GM19035 (cell line): ENCODE results near the gene SLC39A13.

Source experiments
- ATAC-seq: cut with Tn5 transposase; IDR thresholded peaks from one replicate; pipeline ENCODE4 v1.9.1; 2021; ENCODE audit not compliant: unreplicated experiment

Gene SLC39A13

DNA sequence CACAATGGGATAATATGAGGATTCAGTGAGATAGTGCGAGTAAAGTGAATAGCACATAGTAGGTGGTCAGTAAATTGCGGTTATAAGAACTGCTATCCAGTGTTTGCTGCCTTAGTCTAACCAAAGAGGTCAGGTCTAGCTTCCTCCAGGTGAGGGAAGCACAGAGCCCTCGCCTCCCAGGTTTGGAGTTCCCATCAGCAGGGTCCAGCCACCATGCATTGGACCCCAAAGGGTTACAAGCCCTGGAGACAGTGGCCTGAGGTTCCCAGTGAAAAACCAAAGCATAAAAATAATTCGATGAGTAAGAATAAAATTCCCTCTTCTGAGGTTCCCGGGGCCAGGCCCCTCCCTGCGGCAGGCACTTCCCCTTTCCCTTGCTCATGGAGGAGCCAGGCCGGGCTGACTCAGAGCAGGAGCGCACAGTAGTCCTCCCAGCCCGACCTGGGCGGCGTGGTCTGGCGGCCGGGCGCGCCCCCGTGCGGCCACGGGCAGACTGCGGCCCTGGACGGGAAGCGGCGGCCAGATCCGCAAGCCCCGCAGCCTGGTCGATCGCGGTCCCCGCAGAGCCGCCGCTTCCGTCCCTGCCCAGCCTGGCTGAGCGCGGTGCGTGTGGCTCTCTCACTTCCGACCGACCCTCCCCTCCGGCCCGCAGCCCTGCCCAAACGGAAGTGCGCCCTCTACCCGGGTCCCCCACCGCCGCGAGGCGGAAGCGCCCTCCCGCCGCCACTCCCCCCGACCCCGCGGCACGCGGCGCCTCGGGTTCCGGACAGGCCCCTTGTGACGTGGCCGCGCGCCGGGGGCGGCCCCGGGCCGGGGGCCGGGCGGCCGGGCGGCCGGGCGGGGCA lies at the start of gene SLC39A13:
TSS of gene SLC39A13 (plus strand) at position 845 of the 845 bp plus-strand sequence. CDS start 1,505 bp downstream, outside the sequence.
- ATAC-seq, result peak; percentile 82

- ATAC-seq, result no peak
Measured at GRCh38 chr11:47358731-47359051, 49.7 kb upstream of the SLC39A13 start.

DNA sequence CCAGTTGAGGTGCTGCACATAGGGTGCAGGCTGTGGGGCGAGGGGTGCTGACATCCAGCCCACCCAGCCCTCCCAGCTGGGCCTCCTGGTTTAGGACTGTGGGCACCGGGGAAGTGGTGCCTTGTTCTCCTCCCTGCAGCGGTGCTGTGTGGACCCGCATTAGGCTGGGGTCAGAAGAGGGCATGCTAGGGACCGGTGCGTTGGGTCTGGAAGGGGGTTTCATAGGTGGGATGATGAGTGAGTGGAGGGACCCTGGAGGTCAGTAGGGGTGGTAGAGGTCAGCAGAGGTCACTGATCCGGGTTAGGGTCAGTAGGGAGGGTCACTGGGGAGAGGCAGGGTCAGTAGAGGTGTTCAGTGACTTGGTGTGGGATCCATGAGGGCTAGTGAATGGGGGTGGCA lies 49.2 kb upstream of the SLC39A13 start:
- ATAC-seq, result no peak

DNA sequence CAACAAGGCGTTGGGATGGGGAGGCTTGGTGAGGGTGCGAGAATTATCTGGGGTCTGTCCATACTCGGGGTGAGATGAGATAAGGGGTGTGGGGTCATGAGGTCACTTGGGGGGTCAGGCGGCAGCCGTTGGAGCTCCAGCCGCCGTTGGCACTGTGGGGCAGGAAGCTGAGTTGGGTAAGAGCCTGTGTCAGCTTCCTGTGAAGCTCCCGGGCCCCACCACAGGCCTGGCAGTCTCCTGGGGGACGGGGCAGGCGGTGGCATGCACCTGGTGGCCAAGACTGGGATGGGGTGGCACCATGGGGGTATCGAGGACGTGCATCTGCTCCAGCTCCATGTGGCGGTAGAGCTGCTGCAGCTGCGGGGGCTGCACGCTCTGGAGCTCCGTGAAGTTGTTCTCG lies 48.8 kb upstream of the SLC39A13 start:
- ATAC-seq, result no peak

DNA sequence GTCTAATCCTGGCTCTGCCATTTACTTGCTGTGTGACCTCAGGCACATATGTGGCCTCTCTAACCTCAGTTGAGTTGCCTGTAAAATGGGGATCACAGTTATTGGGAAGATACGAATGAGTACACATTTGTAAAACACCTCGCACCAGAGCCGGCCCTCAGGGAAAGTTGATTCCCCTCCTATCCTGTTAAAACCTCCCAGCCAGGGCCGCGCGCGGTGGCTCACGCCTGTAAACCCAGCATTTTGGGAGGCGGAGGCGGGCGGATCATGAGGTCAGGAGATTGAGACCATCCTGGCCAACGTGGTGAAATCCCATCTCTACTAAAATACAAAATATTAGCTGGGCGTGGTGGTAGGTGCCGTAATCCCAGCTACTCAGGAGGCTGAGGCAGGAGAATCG lies 48.0 kb upstream of the SLC39A13 start:
- no peak for ATAC-seq

DNA sequence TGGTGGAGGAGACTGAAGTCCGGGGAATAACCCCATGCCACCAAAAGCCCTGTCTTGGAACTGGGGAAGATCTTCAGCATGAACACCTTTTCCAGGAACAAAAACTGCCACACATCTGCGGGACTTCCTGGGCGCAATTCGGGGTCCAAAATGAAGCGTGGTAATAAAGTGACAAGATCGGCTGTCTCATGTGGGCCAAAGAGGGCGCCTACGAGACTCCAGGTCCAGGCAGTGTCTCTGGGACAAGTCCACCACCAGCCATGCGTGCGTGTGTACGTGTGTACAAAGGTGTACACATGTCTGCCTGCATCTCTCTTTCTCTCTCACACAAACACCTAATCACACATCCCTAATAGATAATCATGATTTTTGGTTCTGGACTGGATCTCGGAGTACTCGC lies 47.0 kb upstream of the SLC39A13 start:
- no peak for ATAC-seq

DNA sequence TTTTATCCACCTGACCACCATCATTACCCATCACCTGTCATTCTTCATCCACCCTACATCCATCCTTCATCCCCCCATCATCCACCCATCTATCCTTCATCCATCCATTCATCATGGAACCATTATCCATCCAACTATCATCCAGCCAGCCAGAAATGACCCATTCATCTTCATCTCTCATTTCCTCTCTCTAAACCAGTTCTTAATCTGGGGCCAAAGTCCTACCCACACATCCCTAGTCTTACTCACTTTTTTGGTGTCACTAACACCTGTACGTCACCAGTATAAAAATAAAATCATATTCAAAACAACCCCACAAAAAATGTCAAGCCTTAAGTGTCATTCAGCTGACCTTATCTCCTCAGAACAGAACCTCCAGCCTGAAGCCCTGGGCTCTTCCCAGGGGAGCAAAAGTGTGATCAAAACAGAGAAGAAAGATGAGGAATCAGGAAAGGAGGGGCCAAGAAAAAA lies 42.3 kb upstream of the SLC39A13 start:
- ATAC-seq, result no peak

GRCh38 chr11:47369676-47370075 lies 38.7 kb upstream of the SLC39A13 start:
- ATAC-seq, result no peak

DNA sequence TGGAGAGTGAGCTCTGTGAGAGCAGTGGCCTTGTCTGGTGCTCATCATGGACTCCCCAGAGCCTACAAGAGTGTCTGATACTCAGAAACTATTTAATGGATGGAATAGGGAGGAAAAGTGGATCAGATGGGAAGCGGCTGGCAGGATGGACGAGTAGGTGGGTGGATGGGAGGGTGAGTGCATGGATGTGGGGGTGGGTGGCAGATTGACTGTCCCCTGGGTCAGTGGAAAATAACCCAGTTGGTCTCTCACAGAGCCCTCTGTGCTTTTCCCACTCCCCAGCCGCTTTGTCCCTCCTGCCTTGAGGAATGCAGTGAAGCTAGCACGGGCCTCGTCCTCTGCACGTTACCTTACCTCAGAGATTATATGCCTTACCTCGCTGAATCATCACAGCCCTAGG lies 36.0 kb upstream of the SLC39A13 start:
- no peak for ATAC-seq

DNA sequence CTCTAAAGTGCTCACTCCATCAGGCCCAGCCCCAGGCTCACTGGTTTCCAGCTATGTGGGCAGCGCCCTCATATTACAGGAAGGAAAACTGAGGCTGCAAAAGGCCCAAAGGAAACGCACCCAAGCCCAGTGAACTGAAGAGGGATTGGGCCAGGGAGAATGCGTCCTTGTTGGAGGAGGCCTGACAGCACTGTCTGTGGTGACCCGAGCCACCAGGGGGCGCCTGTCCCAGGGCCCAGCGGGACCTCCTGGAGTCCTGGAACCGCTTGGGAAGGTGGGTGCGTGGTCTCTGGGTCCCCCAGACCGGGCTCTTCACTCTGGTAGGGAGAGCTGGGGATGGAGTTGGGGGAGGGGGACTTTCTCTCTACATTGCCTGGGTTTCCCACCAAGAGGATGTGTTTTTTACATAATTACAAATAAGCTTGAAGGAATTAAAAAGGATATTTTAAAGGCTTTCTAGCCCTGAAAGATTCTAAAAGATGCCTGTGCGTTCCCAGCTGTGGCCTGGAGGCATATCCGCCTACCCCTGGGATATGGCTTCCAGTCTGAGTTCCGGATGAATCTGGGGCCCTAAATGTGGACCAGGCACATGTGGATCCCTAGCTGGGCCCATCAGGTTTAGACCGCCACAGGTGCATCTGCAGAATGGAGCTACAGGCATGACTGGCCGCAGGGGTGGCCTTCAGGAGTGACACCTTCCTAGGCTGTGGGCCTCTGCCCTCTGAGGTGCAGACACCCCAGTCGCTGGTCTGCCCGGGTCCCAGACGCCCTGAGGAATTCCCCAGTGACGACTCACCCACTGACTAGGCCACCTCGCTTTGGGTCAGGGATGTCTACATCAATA lies 34.3 kb upstream of the SLC39A13 start:
- ATAC-seq, result no peak

DNA sequence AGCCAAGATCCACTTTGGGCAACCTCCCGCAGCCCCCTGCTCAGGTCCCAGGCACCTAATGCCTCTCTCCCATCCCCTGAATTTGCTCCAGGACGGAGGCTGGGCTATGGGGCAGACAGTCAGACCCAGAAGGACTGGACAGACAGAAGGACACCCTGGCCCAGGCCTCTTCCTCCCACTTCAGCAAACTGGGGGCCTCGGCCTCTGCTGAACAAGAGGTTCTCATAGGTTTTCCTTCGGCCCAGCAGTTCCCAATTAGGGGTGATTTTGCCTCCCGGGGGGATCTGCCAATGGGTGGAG lies 33.7 kb upstream of the SLC39A13 start:
- ATAC-seq, result no peak

DNA sequence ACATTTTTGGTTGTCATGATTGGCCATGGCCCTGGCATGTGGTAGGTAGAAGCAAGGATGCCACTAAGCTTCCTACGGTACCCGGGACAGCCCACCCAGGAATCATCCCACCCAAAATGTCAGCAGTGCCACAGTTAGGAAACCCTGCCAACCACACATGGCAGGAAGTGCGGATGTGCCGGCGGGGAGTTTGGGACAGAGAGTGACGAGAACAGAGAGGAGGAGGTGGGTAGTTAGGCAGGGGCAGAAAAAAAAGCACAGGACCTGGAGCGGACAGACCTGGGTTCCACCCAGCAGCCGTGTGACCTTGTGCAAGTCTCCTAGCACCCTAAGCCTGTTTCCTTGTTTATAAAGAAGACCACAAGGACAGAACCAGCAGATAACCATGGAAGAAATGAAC lies 33.4 kb upstream of the SLC39A13 start:
- no peak for ATAC-seq

DNA sequence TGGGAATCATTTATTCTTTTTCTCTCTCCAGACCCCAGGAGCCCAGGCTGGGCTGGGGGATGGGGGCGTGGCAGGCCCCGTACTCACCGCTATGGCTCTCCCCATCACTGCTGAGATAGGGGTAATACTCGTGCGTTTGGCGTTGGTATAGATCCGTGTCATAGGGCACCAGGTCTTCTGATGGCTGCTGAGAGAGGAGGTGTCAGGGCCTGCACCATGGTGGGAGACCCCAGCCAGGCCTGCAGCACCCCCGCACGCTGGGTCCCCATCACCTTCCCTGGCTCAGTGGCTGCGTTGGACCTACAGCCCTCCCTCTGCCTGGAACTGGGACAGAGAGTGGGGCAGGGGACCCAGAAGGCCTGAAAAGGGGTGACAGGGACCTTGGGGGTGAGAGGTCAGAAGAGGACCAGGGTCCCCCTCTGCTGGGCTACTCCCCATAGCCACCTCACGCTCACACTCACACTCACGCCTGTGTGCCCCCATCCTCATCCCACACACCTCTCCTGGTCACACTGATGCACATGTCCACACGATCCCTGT lies 32.8 kb upstream of the SLC39A13 start:
- no peak for ATAC-seq

DNA sequence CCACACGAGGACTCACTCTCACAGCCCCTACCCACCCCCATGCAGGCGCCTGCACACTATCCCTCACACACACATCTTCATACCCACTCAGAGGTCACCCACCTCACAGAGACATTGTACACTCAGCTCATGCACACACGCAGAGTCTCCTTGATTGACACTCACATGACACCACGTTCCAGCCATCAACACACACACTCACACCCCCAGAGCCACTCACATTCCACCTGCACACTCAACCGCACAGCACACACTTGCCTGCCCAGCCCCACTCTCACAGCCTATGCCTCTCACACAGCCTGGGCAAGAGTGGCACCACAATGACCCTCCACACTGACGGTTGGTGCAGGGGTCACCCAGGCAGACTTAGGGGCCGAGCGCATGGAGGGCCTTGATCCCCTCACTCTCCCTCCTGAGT lies 32.3 kb upstream of the SLC39A13 start:
- no peak for ATAC-seq

- peak; percentile 42 for ATAC-seq
Measured at GRCh38 chr11:47376525-47377371, 31.6 kb upstream of the SLC39A13 start.

DNA sequence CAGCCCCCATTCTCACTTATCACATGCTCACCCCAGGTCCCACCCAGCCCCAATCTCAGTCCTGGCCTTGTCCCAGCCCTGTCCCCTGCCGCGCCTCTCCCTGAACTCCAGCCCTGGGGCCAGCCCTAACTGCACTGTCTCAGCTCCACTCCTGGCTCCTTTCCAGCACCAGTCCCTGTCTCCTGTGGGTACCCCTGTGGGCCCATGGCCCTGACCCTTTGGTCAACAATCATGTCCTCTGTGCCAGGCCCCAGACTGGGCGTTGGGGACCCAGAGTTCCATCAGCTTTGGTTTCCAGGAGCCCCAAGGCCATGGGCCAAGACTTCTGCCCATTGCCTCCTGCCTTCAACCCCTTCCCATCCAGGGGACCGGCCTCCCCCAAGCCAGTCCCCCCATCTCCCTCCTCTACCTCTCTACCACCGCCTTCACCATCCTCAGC lies 30.8 kb upstream of the SLC39A13 start:
- ATAC-seq, result peak; percentile 15

- peak; percentile 76 for ATAC-seq
Measured at GRCh38 chr11:47378010-47378835, 30.2 kb upstream of the SLC39A13 start, which contains the start of gene SPI1. SPI1 (minus strand) TSS chr11:47378547; CDS start chr11:47378353, 194 bp downstream.

- ATAC-seq, result no peak
Measured at GRCh38 chr11:47378836-47379170, 29.6 kb upstream of the SLC39A13 start.

DNA sequence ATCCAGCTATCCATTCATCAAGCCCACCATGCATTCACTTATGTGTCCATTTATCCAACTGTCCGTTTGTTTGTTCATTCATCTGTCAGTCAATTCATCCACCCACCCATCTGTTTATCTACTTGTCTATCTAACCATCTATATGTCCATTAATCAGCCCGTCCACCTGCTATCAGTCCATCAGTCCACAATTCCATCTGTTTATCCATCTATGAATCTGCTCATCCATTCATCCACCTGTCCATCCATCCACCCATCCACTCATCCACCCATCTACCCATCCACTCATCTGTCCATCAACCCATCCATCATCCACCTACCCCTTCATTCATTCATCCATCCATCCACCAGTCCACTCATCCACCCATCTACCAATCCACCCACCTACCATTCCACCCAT lies 29.1 kb upstream of the SLC39A13 start:
- no peak for ATAC-seq

DNA sequence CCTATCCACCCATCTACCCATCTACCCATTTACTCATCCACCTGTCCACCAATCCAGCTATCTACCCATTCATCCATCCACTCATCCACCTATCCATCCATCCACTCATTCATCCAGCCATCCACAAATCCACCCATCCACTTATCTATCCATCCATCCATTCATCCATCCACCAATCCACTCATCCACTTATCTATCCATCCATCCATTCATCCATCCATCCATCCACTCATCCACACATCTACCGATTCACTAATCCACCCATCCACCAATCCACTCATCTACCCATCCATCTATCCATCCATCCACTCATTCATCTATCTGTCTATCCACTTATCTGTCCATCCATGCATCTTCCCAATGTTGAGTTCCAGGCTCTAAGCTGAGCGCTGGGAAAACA lies 28.3 kb upstream of the SLC39A13 start:
- no peak for ATAC-seq
